HepG2 (cell line): ENCODE data around the gene NOB1.

Source experiments
- ARID2 ChIP-seq: sonication (generic); formaldehyde crosslinking; IDR thresholded peaks from 2 replicates; pipeline ENCODE4 v1.8.1; 2022; ENCODE audit warnings: mild to moderate bottlenecking, missing genetic modification reagents, borderline replicate concordance
- CBX2 ChIP-seq, 2 experiments: fragments of 200-600 bp in 1 of 2; sonication (generic); formaldehyde crosslinking in 1 of 2; IDR thresholded peaks; 2 replicates each; pipeline versions ENCODE4 v1.7.0 to v1.8.1; 2018 to 2022; ENCODE audit warnings: low read depth in 2 of 2, low read length in 1 of 2, mild to moderate bottlenecking in 1 of 2, missing genetic modification reagents in 1 of 2
- DMAP1 ChIP-seq: IDR thresholded peaks from 2 replicates; pipeline ENCODE4 v1.6.1; 2016
- EZH2 ChIP-seq: conservative IDR thresholded peaks from 2 replicates; pipeline ENCODE4 v1.6.1; 2012; ENCODE audit warnings: mild to moderate bottlenecking, low read depth, low read length, moderate library complexity
- MAF1 ChIP-seq: sonication (generic); formaldehyde crosslinking; IDR thresholded peaks from 2 replicates; pipeline ENCODE4 v1.5.0; 2020; ENCODE audit warnings: missing genetic modification reagents, borderline replicate concordance
- MXD1 ChIP-seq: sonication (generic); formaldehyde crosslinking; IDR thresholded peaks from 2 replicates; pipeline ENCODE4 v1.4.0; 2020; ENCODE audit warnings: mild to moderate bottlenecking, missing genetic modification reagents
- PCBP2 ChIP-seq: fragments of 200-400 bp; formaldehyde crosslinking; optimal IDR thresholded peaks from 2 replicates; pipeline ENCODE3; 2018; ENCODE audit warnings: low read length, low read depth; ENCODE audit not compliant: poor library complexity, severe bottlenecking
- SALL2 ChIP-seq: sonication (generic); formaldehyde crosslinking; IDR thresholded peaks from 2 replicates; pipeline ENCODE4 v1.8.1; 2023; ENCODE audit warnings: mild to moderate bottlenecking, missing genetic modification reagents, inconsistent platforms
- TBP ChIP-seq: sonication (generic); formaldehyde crosslinking; IDR thresholded peaks from 2 replicates; pipeline ENCODE4 v1.5.0; 2020; ENCODE audit warnings: missing genetic modification reagents
- ZNF18 ChIP-seq: sonication (generic); formaldehyde crosslinking; IDR thresholded peaks from 2 replicates; pipeline ENCODE4 v1.8.0; 2022; ENCODE audit warnings: mild to moderate bottlenecking, missing genetic modification reagents; ENCODE audit not compliant: insufficient replicate concordance
- ZNF709 ChIP-seq: sonication (generic); formaldehyde crosslinking; IDR thresholded peaks from 2 replicates; pipeline ENCODE4 v1.5.0; 2020; ENCODE audit warnings: mild to moderate bottlenecking, missing genetic modification reagents
- TF ChIP-seq, protein P1 (sequence below): sonication (generic); formaldehyde crosslinking; IDR thresholded peaks from 2 replicates; pipeline ENCODE4 v1.8.0; 2022; ENCODE audit warnings: mild to moderate bottlenecking, missing genetic modification reagents
- TF ChIP-seq, protein P2 (sequence below): sonication (generic); formaldehyde crosslinking; IDR thresholded peaks from 2 replicates; pipeline ENCODE4 v1.5.0; 2020; ENCODE audit warnings: mild to moderate bottlenecking, missing genetic modification reagents, moderate library complexity
- TF ChIP-seq, protein P3 (sequence below): sonication (generic); formaldehyde crosslinking; IDR thresholded peaks from 2 replicates; pipeline ENCODE4 v1.4.0; 2020; ENCODE audit warnings: missing genetic modification reagents, mild to moderate bottlenecking, borderline replicate concordance

GRCh38 chr16:69794486-69794885 lies 39.8 kb upstream of the NOB1 start:
- TF ChIP-seq MAF1 (CRISPR knock-in tag) (no peak), MXD1 (no peak), ZNF18 (CRISPR knock-in tag) (no peak), PCBP2 (no peak), TBP (CRISPR knock-in tag) (no peak), DMAP1 (CRISPR knock-in tag) (no peak), EZH2 (no peak), CBX2 (IDR thresholded peaks at IDR 0.05; ENCODE audit: low read depth, low read length) (no peak), CBX2 (CRISPR knock-in tag; IDR thresholded peaks at IDR 0.05; ENCODE audit: low read depth) (no peak), SALL2 (CRISPR knock-in tag) (no peak), ARID2 (CRISPR knock-in tag) (no peak), ZNF709 (CRISPR knock-in tag) (no peak)
- TF ChIP-seq, protein P1, sequence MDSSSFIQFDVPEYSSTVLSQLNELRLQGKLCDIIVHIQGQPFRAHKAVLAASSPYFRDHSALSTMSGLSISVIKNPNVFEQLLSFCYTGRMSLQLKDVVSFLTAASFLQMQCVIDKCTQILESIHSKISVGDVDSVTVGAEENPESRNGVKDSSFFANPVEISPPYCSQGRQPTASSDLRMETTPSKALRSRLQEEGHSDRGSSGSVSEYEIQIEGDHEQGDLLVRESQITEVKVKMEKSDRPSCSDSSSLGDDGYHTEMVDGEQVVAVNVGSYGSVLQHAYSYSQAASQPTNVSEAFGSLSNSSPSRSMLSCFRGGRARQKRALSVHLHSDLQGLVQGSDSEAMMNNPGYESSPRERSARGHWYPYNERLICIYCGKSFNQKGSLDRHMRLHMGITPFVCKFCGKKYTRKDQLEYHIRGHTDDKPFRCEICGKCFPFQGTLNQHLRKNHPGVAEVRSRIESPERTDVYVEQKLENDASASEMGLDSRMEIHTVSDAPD (CRISPR knock-in tag), result no peak
- TF ChIP-seq, protein P2, sequence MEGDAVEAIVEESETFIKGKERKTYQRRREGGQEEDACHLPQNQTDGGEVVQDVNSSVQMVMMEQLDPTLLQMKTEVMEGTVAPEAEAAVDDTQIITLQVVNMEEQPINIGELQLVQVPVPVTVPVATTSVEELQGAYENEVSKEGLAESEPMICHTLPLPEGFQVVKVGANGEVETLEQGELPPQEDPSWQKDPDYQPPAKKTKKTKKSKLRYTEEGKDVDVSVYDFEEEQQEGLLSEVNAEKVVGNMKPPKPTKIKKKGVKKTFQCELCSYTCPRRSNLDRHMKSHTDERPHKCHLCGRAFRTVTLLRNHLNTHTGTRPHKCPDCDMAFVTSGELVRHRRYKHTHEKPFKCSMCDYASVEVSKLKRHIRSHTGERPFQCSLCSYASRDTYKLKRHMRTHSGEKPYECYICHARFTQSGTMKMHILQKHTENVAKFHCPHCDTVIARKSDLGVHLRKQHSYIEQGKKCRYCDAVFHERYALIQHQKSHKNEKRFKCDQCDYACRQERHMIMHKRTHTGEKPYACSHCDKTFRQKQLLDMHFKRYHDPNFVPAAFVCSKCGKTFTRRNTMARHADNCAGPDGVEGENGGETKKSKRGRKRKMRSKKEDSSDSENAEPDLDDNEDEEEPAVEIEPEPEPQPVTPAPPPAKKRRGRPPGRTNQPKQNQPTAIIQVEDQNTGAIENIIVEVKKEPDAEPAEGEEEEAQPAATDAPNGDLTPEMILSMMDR, result no peak
- TF ChIP-seq, protein P3, sequence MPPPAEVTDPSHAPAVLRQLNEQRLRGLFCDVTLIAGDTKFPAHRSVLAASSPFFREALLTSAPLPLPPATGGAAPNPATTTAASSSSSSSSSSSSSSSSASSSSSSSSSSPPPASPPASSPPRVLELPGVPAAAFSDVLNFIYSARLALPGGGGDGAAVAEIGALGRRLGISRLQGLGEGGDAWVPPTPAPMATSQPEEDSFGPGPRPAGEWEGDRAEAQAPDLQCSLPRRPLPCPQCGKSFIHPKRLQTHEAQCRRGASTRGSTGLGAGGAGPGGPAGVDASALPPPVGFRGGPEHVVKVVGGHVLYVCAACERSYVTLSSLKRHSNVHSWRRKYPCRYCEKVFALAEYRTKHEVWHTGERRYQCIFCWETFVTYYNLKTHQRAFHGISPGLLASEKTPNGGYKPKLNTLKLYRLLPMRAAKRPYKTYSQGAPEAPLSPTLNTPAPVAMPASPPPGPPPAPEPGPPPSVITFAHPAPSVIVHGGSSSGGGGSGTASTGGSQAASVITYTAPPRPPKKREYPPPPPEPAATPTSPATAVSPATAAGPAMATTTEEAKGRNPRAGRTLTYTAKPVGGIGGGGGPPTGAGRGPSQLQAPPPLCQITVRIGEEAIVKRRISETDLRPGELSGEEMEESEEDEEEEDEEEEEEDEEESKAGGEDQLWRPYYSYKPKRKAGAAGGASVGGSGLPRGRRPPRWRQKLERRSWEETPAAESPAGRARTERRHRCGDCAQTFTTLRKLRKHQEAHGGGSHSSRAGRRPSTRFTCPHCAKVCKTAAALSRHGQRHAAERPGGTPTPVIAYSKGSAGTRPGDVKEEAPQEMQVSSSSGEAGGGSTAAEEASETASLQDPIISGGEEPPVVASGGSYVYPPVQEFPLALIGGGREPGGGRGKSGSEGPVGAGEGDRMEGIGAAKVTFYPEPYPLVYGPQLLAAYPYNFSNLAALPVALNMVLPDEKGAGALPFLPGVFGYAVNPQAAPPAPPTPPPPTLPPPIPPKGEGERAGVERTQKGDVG (CRISPR knock-in tag), result no peak
